ENCODE measurements around the gene INAFM2. TPM values are rescaled to one million over a fixed set of nuclear protein-coding genes. Genes with fewer than 3 reads are reported as not detected.

The INAFM2 gene
- total and polyA plus RNA-seq, 9 of the 15 experiments (the other 6 are each of a cell fraction or from before 2014, with no cell fraction given) = 11.8 to 43.1 (median 27.2) TPM

- no peak for TF ChIP-seq ZMIZ1 (IDR thresholded peaks at IDR 0.05; ENCODE audit: low read depth in 2 of 2, low read length in 2 of 2)
- TF ChIP-seq, protein P1, sequence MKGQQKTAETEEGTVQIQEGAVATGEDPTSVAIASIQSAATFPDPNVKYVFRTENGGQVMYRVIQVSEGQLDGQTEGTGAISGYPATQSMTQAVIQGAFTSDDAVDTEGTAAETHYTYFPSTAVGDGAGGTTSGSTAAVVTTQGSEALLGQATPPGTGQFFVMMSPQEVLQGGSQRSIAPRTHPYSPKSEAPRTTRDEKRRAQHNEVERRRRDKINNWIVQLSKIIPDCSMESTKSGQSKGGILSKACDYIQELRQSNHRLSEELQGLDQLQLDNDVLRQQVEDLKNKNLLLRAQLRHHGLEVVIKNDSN (CRISPR knock-in tag; IDR thresholded peaks at IDR 0.05) = 0 out of 2 replicates have a peak, but pooled peaks have one; percentile 46
- TF ChIP-seq ZNF3 (CRISPR knock-in tag; IDR thresholded peaks at IDR 0.05) = no peak
- TF ChIP-seq, protein P2, sequence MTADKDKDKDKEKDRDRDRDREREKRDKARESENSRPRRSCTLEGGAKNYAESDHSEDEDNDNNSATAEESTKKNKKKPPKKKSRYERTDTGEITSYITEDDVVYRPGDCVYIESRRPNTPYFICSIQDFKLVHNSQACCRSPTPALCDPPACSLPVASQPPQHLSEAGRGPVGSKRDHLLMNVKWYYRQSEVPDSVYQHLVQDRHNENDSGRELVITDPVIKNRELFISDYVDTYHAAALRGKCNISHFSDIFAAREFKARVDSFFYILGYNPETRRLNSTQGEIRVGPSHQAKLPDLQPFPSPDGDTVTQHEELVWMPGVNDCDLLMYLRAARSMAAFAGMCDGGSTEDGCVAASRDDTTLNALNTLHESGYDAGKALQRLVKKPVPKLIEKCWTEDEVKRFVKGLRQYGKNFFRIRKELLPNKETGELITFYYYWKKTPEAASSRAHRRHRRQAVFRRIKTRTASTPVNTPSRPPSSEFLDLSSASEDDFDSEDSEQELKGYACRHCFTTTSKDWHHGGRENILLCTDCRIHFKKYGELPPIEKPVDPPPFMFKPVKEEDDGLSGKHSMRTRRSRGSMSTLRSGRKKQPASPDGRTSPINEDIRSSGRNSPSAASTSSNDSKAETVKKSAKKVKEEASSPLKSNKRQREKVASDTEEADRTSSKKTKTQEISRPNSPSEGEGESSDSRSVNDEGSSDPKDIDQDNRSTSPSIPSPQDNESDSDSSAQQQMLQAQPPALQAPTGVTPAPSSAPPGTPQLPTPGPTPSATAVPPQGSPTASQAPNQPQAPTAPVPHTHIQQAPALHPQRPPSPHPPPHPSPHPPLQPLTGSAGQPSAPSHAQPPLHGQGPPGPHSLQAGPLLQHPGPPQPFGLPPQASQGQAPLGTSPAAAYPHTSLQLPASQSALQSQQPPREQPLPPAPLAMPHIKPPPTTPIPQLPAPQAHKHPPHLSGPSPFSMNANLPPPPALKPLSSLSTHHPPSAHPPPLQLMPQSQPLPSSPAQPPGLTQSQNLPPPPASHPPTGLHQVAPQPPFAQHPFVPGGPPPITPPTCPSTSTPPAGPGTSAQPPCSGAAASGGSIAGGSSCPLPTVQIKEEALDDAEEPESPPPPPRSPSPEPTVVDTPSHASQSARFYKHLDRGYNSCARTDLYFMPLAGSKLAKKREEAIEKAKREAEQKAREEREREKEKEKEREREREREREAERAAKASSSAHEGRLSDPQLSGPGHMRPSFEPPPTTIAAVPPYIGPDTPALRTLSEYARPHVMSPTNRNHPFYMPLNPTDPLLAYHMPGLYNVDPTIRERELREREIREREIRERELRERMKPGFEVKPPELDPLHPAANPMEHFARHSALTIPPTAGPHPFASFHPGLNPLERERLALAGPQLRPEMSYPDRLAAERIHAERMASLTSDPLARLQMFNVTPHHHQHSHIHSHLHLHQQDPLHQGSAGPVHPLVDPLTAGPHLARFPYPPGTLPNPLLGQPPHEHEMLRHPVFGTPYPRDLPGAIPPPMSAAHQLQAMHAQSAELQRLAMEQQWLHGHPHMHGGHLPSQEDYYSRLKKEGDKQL (CRISPR knock-in tag; IDR thresholded peaks at IDR 0.05; ENCODE audit: borderline replicate concordance) = no peak
- TF ChIP-seq SREBF1 (IDR thresholded peaks at IDR 0.05; ENCODE audit: borderline replicate concordance, low read depth, low read length) = no peak
- TF ChIP-seq, protein P3, sequence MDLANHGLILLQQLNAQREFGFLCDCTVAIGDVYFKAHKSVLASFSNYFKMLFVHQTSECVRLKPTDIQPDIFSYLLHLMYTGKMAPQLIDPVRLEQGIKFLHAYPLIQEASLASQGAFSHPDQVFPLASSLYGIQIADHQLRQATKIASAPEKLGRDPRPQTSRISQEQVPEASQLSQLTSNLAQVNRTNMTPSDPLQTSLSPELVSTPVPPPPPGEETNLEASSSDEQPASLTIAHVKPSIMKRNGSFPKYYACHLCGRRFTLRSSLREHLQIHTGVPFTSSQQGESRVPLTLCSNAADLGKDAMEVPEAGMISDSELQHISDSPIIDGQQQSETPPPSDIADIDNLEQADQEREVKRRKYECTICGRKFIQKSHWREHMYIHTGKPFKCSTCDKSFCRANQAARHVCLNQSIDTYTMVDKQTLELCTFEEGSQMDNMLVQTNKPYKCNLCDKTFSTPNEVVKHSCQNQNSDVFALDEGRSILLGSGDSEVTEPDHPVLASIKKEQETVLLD (IDR thresholded peaks at IDR 0.05) = no peak
- TF ChIP-seq RAD21 (CRISPR knock-in tag; conservative IDR thresholded peaks at IDR 0.05 in 1 of 2, IDR thresholded peaks at IDR 0.05 in 1 of 2) = no peak
- no peak for TF ChIP-seq ASH1L (IDR thresholded peaks at IDR 0.05; ENCODE audit: borderline replicate concordance, low read depth, partially characterized antibody)
- TF ChIP-seq POLR2B (IDR thresholded peaks at IDR 0.05; ENCODE audit: low read depth, partially characterized antibody) = no peak
- TF ChIP-seq, protein P4, sequence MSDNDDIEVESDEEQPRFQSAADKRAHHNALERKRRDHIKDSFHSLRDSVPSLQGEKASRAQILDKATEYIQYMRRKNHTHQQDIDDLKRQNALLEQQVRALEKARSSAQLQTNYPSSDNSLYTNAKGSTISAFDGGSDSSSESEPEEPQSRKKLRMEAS (CRISPR knock-in tag; IDR thresholded peaks at IDR 0.05) = peak; percentile 65
- TF ChIP-seq POLR3G (IDR thresholded peaks at IDR 0.05; ENCODE audit: extremely low read depth, insufficient read length, insufficient replicate concordance) = no peak
- TF ChIP-seq TEAD2 (tag; IDR thresholded peaks at IDR 0.05) = no peak
- no peak for TF ChIP-seq ZNF561 (CRISPR knock-in tag; conservative IDR thresholded peaks at IDR 0.05)
- TF ChIP-seq ETV5 (CRISPR knock-in tag; IDR thresholded peaks at IDR 0.05; ENCODE audit: low read depth) = no peak
Measured at GRCh38 chr15:40302288-40302886, 21.1 kb upstream of the INAFM2 start (continued).

All from K562 (cell line).